DMS 273 treated with DMSO at 0.1 percent for 48 hours (cell line): ENCODE measurements around the gene MET.
"Not testable (repeated sequence)": the region's sequence is repeated elsewhere in the genome, so short reads cannot be mapped to it uniquely, and the experiment has no call there.

Source experiments
- DNase-seq: peaks from one replicate; lab custom pipeline; 2025; lab: John Stamatoyannopoulos, UW

MET gene

DNA sequence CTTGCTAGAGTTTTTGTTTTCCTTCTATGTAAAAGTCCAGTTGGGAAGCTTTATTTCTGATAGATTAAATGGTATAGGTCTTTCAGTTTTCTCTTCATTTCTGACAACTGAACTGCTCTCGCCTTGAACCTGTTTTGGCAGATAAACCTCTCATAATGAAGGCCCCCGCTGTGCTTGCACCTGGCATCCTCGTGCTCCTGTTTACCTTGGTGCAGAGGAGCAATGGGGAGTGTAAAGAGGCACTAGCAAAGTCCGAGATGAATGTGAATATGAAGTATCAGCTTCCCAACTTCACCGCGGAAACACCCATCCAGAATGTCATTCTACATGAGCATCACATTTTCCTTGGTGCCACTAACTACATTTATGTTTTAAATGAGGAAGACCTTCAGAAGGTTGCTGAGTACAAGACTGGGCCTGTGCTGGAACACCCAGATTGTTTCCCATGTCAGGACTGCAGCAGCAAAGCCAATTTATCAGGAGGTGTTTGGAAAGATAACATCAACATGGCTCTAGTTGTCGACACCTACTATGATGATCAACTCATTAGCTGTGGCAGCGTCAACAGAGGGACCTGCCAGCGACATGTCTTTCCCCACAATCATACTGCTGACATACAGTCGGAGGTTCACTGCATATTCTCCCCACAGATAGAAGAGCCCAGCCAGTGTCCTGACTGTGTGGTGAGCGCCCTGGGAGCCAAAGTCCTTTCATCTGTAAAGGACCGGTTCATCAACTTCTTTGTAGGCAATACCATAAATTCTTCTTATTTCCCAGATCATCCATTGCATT is 27.1 kb downstream of the MET start:
- peak; percentile 59 for DNase-seq

DNA sequence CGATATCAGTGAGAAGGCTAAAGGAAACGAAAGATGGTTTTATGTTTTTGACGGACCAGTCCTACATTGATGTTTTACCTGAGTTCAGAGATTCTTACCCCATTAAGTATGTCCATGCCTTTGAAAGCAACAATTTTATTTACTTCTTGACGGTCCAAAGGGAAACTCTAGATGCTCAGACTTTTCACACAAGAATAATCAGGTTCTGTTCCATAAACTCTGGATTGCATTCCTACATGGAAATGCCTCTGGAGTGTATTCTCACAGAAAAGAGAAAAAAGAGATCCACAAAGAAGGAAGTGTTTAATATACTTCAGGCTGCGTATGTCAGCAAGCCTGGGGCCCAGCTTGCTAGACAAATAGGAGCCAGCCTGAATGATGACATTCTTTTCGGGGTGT is 27.7 kb downstream of the MET start:
- DNase-seq: no peak

DNA sequence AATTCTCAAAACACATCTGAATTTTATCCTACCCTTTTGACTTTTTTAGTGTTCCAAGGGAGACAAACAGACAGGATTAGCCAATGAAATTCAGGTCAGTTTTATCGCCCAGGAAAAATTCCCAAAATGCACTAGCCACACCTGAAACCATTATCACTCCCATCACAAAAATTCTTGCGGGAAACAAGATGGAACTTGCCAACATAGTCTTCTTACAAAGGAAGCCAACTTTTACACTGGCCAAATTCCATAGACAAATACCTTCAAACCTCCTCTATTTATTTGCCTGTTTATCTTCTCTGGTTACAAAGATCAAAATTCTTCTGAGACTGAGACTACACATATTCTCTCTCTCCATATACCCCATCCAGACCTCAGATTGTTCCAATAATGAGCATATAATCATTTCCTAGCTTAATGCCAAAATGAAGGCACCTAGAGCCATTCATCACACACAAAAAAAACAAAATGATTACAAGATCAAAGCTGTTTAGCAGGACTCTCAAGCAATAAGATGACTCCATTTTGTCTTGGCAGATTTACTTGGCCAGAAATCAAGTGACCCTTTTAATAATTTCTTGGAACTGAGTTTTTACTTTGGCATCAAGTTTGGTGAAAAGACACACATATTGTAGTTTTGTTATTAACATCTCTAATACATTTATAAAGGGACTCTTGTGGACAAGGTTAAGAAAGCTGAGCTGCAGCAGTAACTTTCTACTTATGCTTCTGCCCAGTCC is 30.2 kb downstream of the MET start:
- DNase-seq: no peak

DNA sequence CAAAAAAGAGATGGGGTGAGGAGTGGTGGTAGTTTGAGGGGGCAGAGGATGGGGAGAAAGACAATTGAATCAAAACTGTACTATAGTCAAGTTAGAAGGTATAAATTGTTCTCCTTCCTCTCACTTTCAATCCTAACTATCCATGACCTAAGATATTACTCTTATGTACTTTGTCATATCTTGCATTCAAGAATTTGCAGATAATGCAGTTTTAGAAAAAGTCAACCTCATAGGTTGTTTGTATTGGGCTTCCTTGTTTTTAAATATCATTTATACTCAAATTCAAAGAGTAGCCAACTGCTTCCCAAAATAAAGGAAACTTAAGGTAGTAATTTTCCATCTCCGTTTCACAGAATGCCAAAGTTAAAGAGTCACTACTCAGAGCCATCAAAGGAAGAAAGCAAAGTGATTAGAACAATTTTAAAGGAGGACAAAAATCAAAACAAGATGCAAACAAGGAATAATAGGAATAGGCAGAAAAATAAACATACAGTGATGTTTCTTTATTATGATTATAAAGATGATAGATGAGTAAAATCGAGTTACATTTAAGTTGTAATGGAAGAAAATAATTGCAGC is 32.7 kb downstream of the MET start:
- DNase-seq: no peak

DNA sequence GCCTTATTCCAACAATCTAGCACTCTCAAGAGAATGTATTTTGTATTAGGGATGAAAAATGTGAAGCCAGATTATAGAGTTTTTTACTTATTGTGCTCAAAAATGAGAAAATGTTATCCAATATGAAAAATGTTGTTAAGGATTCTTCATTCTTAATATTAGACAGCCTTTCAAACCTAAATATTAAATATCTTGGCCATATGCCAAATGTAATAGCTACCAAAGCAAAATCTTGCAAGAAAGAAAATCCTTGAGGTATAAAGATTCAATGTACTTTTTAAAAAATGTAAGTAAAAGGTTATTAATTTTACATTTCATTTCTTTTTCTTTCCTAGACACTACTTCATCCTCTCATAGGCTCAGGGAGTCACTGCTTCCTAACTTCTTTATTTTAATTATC is 33.4 kb downstream of the MET start:
- DNase-seq: no peak

DNA sequence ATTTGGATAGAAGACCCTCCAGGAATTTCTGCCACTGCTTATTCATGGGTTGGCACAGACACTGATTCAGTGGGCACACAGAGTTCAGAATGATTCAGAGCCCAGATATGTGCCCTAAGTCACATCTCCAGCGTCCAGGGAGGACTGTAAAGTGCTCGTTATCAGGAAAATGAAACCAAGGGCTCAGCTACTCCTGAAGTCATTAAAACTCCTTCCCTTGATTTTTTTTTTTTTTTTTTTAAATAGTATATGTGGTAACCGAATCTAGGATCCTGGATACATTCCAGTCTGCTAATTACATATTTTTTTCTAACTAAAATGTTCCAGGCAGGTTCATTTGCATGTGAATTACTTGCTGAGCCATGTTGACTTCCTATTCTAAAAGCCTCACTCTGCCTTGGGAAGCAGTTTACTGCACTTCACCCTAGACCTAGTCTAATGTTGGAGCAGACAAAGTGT is 34.7 kb downstream of the MET start:
- no peak for DNase-seq

DNA sequence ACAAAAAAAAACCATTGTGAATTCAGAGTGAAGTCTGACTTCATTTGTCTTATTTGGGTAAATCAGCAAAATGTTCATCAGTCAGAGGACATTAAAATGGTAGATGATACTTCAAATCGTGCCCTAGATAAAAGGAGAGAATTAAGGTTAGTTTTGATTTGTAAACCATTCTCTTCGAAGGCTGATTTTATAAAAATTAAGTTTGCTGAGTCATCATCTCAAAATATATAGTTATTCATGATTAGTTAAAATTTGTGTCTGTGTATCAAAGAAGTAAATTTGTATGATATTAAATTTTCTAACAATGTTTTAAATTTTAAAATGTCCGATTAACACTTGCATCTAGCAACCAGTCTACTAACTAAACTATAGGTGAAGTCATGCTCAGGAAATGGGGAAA is 35.3 kb downstream of the MET start:
- DNase-seq: no peak

DNA sequence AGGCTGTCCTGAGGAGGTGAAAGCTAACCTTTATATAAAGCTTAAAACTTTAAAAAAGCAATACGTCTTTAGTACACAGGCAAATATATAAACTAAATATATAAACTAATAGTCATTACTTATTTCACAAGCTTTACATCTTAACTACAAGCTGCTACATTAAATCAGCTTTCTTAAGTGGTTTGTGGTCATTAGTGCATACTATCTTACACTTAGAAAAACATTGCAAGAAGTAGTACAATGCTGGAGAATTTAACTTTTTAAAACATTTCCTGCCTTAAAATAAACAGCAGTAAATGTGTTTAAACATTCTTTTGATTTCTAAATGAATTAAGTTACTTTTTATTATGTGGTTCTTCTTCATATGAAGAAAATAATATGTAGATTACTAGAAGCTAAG is 36.3 kb downstream of the MET start:
- no peak for DNase-seq

DNA sequence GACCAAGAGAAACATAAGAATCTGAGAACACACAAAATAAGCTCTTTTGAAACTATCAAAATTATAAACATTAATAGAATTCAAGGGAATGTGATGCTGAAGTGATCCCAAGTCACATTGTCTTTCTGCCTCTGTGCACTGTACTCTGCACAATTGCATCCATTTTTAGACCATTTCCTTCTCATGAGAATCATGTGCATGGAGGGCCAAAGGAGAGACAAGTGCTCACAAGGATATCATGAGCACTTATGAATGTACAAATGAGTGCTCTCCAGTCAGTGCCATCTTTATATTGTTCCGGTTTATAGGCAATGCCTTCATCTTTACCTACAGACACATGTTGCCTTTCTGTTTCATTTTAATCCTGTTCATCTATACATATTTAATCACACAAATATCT is 36.9 kb downstream of the MET start:
- DNase-seq: no peak

DNA sequence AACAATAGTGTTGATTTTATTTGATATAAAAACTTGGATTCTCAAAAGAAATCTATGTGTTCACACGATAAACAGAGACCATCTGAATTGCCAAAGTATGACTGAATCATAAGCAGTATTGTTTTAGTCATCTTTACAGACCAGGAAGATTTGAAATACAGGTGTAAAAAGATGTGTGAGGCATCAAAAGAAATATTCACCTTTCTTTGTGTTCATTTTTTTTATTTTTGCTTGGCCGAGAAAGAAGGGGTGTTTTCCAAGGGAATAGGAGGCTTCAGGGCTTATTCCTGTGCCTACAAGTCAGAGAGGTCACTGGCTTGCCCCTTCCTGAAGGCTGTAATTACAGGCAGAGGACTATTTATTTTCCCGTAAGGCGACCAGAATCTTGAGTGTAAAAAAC is 37.3 kb downstream of the MET start:
- no peak for DNase-seq

DNA sequence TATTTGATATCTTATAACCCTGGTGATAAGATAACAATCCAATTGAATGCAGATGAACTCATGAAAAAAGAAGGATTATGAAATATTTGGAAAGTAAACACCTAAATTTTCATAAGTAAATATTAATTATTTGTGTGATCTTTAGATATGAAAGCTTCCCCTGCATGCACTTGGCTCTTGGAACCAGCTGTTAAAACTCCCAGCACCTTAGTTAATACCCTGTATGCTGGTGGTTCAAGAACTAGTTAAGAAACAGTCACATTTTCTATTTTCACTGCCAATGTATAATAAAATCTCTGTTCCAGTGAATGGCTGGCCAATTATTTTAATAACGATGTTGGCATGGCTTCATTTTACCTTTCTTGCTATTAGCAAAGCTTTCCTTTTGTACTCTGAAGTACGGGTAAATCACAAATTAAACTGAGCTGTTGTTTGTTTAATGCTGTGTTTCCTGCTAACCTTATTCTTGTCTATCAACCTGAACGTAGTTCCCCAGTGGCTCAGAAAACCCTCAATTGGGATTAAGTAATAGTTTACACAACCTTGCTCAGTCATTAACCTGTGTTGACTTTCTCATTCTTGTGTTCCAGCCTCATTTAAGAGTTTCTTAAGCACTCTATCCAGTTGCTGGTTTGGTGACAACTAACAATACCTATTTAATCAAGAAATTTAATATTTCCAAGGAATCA is 38.9 kb downstream of the MET start:
- no peak for DNase-seq

DNA sequence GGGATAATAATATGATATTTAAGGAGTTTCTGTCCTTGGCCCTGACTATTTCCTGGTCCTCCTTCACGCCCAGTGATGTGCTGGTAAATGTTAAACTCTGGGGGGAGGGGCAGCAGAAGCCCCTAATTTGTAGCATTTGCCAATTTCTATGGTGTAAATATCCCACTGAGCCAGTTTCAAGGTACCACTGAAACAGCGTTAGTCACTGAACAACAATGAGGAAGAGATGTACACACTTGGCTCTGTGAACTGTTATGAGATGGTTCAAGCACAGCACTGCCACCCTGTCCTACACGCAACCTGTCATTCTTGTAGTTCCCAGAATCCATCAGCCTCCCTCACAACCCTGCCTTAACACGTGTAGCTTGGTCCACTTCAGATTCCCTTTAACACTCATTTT is 39.8 kb downstream of the MET start:
- DNase-seq: no peak

DNA sequence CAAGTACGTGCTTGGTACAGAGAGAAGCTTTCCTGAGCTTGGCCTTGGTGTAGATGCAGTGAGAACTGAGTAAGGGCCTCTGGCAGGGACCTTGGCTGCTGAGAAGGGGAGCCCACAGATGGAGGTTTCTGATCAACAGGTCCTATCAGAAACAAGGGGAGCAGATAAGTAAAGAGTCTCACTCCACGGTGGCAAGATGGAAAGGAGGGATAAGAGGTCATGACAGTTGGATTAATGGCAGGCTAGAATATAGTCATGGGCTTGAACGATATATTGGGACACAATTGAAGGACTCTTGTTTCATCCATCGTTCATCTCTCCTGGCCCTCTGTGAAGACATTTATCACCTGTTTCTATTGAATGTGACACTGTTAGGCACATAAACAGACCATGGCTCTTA is 41.5 kb downstream of the MET start:
- DNase-seq: no peak

DNA sequence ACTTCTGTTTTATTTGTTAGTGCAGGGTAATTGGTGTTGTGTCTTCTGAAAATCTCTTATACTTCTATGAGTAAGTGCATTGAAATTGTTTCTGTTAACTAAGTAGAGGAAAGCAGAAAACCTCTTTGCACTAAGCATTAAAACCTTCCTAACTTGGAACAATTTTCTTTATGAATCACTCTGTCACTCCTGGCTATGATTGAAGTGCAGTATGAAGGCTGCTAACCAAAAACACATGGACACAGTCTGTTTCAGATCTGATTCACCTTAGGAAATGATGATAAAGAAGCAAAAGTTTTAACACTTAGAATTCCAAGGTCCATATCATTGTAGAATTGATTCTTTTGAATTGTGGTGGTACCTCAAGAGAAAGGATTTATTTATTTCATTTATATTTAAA is 41.9 kb downstream of the MET start:
- DNase-seq: no peak

DNA sequence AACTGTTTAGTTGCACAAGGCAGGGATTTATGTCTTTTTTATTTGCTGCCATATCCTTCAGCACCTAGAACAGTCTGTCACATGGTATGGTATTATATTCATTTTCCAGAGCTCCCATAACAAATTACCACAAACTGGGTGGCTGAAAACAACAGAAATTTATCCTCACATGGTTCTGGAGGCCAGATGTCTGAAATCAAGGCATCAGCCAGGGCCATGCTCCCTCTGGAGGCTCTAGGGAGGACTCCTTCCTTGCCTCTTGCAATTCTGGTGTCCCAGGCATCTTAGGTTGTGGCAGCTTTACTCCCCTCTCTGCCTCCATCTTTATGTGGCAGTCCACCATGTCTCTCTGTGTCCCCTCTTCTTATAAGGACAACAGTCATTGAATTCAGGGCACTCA is 43.1 kb downstream of the MET start:
- no peak for DNase-seq

DNA sequence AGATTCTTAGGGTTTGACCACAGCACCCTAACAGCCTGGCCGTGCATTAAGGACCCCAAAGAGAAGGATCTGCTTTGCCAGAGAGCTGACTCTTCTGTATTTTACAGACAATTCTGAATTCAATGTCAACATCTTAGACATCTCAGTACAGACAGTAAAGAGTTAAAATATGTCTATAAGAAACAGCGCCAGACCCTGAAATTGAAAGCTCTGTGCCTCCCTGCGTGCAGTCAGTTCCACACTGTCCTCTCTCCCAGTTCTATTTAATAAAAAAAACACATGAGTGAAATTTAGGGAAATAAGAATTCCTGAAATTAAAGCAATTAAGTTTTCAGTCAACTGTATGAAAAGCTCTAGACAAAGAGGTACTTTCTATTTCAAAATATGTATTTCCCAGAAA is 45.1 kb downstream of the MET start:
- no peak for DNase-seq

DNA sequence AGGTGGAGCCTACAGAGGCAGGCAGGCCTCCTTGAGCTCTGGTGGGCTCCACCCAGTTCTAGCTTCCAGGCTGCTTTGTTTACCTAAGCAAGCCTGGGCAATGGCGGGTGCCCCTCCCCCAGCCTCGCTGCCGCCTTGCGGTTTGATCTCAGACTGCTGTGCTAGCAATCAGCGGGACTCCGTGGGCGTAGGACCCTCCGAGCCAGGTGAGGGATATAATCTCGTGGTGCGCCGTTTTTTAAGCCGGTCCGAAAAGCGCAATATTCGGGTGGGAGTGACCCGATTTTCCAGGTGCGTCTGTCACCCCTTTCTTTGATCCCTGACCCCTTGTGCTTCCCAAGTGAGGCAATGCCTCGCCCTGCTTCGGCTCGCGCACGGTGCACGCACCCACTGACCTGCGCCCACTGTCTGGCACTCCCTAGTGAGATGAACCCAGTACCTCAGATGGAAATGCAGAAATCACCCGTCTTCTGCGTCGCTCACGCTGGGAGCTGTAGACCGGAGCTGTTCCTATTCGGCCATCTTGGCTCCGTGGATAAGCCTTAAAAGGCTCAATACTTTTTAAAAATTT is 52.0 kb downstream of the MET start:
- DNase-seq: not testable (repeated sequence)

DNA sequence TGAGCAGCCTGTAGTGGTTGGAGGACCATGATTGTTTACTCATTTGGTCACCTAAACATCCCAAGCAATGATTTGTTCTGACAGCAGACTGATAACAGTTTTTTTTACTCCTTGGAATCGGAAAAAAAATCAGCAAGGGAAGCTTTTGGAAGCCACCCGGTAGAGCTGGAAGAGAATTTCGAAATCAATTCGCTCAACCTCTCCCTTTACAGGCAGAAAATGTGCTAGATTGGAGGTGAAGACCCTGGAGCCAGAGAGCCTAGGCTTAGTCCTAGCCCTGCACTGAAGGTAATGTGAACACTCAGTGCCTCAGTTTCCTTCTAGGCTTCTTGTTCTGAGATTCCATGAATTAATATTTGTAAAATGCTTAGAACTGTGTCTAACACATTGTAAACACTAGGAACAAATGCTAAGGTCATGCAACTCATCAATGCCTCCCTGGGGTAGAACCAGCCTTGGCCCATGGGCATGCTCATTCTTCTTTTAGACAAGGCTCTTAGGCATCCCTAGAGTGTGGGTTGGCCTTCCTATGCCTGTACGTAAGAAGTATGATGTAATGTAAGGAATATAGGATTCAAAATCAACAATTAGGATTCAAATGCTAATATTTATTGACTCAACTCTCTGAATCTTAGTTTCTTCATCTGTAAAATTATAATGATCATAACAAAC is 52.7 kb downstream of the MET start:
- no peak for DNase-seq

DNA sequence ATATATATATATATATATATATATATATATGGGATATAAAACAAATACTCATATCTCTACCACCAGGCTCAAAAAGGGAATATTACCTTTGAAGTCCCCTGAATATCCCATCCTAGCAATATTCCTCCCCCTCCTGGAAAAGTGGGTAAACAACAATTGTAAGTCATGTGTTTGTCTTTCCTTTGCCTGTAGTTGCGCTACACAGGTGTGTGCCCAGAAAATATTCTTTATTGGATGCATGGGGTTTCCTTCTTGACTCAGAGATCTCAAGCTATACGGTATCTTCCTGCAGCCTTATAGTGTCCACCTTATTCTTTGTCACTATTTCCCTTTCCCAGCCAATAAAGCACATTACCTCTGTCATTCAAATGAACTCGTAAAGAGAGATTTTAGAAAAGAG is 54.2 kb downstream of the MET start:
- no peak for DNase-seq

DNA sequence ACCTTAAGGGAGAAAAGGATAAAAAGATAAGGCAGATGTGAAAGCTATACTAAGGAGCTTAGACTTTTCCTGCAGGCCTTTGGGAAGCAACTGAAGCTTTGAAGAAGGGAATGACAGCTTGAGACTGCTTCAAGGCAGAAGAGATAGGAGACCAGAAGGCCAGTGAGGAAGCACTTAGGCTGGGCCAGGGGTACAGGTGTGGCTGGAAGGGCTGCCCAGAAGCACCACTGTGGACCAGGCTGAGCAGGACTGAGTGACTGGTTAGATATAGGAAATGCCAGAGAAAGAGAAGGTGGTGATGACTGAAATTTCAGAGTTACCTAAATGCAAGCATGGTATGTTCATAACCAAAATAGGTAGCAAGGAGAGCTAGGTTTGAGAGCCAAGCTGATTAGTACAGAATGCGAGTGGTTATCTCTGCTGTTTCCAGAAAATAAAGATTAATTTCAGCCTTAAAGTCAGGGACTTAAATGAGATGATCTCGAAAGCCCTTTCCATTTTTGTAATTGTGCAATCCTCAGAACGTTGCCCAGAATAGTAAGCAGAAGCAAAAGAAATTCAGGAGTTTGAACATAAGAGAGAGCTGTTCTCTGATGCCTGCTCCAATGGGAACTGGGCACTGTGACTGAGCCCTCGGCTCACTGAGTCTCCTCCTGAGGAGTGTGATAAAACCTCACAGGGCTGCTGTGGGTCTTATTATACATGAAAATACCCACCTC is 54.9 kb downstream of the MET start:
- no peak for DNase-seq

DNA sequence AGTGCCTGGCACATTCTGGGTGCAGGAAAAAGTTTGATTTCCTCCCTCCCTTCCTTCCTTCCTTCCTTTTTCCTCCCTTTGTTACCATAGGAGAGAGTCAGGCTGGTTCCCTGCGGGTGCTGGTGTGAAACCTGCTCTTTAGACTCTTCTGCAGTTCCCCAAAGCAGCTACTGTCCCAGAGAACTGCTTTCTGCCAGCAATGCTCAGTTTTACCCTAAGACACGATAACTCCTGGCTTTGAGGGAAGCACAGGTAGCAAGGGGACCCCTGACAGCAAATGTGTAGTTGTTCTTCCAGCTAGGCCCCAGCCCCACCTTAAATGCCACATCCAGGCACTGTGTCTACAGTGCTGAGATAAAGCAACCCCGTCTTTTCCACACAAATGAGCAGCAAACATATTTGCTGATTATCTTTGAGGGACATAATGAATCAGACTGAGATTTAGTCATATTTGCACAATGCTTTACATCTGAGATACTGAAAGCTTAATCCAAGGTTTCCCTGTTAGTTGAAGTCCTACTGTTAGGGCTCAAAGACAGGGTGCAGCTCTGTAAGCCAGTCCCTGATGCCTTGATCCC is 55.5 kb downstream of the MET start:
- no peak for DNase-seq
